GM12872 (cell line): Measurements from ENCODE around the gene PLTP.

Experiments used
- TF ChIP-seq, protein P1 (sequence below): IDR thresholded peaks from 3 replicates; pipeline ENCODE4 v1.5.1; 2011; ENCODE audit warnings: low read depth, mild to moderate bottlenecking, low read length, moderate library complexity; ENCODE audit not compliant: insufficient read depth

Gene PLTP

GRCh38 chr20:45938727-45939438, 26.9 kb upstream of the PLTP start:
- TF ChIP-seq, protein P1, sequence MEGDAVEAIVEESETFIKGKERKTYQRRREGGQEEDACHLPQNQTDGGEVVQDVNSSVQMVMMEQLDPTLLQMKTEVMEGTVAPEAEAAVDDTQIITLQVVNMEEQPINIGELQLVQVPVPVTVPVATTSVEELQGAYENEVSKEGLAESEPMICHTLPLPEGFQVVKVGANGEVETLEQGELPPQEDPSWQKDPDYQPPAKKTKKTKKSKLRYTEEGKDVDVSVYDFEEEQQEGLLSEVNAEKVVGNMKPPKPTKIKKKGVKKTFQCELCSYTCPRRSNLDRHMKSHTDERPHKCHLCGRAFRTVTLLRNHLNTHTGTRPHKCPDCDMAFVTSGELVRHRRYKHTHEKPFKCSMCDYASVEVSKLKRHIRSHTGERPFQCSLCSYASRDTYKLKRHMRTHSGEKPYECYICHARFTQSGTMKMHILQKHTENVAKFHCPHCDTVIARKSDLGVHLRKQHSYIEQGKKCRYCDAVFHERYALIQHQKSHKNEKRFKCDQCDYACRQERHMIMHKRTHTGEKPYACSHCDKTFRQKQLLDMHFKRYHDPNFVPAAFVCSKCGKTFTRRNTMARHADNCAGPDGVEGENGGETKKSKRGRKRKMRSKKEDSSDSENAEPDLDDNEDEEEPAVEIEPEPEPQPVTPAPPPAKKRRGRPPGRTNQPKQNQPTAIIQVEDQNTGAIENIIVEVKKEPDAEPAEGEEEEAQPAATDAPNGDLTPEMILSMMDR = no peak

- TF ChIP-seq, protein P1 = no peak
Measured at GRCh38 chr20:45937765-45938164, 25.8 kb upstream of the PLTP start.

GRCh38 chr20:45935416-45936046, 23.6 kb upstream of the PLTP start:
- TF ChIP-seq, protein P1 = no peak

DNA sequence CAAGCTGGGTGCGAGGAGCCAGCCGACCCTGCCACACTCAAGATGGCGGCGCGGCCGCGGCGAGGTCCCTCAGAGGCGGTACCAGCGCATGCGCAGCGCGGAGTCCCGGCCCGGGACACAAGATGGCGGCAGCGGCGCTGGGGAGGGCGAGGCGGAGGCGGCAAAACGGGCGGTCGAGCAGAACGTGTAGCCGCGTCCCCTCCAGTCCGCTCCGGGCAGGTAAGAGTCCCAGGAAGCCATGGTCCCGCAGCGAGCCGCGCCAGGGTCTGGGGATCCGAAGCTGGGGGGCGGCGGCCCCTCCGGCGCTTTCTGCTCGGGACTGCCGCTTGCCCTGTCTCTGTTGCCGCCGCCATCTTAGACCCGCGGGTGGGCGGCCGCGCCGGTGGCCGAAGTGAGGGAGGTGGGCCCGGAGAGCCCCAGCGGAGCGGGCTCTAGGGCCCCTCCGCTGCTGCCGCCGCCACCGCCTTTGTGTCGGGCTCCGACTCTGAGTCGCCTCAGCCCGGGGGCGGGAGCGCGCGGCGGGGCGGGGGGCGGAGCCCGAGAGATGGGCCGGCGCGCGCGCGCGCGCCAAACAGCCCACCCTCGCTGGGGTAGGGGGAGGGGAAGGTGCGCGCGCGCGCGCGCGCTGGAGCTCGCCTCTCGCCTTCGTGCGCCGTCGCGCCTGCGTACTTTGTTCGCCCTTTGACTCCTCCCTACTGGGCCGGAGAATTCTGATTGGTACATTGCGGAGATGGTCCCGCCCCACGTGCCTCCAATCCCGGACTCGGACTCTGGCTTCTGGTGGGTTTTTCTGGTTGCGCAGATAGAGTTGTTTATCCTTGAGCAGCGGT, 22.8 kb upstream of the PLTP start, which contains the start of gene PCIF1:
TSS of gene PCIF1 (plus strand) at position 98 of the 830 bp plus-strand sequence. CDS start 4,317 bp downstream, outside the sequence.
- TF ChIP-seq, protein P1 = no peak

DNA sequence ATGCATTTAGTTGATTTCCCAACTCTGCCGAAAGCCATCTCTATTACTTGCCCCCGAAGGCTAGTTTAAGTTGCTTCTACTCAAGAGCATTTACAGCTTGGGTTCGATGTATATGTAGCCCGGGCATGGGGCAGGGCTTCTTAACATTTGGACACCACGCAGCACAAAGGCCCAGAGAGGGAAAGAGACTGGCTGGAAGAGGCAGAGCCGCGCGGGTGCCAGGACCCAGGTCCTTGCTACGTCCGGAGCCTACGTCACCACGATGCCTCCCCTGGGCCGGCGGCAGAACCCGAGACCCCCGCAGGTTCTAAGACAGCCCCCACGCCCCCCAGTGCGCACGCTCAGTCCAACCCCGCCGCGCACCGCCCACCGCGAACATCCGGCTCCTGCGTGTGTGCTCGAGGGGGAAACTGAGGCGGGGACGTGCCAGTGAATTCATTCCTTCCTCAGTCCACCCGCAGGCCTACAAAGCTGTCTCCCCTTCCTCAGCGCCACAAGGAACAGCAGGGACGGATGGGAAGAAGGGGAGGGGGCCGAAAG, 22.2 kb upstream of the PLTP start:
- TF ChIP-seq, protein P1 = no peak

DNA sequence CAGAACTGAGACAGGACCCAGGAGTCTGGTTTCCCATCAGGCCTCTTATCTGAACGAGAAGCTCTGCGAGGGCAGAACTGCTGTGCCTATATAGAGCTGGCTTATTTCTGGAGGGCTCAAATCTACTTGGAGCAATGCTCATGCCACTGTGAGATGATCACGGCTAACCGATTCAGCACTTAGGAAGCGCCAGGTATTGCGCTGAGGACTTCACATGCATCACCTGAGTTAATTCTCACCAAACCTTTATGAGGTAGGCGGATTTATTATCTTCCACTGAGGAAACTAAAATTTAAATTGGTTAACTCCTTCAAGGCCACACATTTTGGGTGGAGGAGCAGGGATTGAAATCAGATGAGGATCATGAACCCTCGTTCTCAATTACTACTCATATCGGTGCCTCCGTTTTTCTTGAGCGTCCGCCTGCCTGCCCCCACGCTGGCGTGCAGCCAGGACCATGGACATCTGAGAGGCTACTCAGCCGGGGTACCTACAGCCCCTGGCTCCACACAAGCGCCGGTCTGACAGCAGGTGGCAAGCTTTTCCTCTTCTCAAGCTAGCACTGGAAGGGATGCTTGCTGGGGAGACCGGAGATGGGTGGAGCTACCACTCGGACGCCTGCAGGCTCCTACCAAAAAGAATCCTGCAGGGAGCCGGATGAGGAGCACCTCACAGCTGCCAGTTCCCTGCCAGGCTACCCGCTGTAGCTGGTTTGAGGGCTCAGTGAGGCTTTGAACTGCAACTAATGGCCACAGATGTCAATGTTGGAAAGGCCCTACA, 21.5 kb upstream of the PLTP start:
- TF ChIP-seq, protein P1 = peak; percentile 36; the same call in 2 of the 3 replicates
